SK-N-SH (cell line): ENCODE measurements around the gene NRIP3. TPM values are rescaled to one million over a fixed set of nuclear protein-coding genes. Genes with fewer than 3 reads are reported as not detected.

Experiments used
- CTCF ChIA-PET: fragments of 300-600, 350-600 bp; formaldehyde crosslinking; extraction: SDS; loops from one replicate; lab custom pipeline; 2021; lab: Yijun Ruan, JAX
- POLR2A ChIA-PET: fragments of 350-600 bp; sonication (Branson Sonifier 250); formaldehyde crosslinking; extraction: SDS; loops from one replicate; lab custom pipeline; 2020; ENCODE audit warnings: antibody characterized with exemption, inconsistent platforms; lab: Yijun Ruan, JAX
- DNase-seq: peaks from one replicate; pipeline ENCODE4 v3.0.0; 2012
- H2AFZ ChIP-seq: fragments of 200-600 bp; sonication (generic); 2 replicates; pipeline ENCODE4 v1.8.1; 2016; ENCODE audit warnings: antibody characterized with exemption, mild to moderate bottlenecking, low read depth
- H3F3A ChIP-seq: fragments of 200-600 bp; sonication (generic); replicated peaks from 2 replicates; pipeline ENCODE3; 2016; ENCODE audit warnings: antibody characterized with exemption, mild to moderate bottlenecking; ENCODE audit not compliant: insufficient read depth
- H3K27ac ChIP-seq, 2 experiments: fragments of 200-500 bp in 1 of 2; fragments of 200-600 bp in 1 of 2; sonication (Bioruptor generic) in 1 of 2; sonication (generic), shearing (Covaris generic) in 1 of 2; 2 replicates each; pipeline versions ENCODE4 v1.5.1 to v1.6.1; 2014 to 2016; ENCODE audit warnings: low read depth in 2 of 2, inconsistent platforms in 1 of 2, low read length in 1 of 2, mild to moderate bottlenecking in 1 of 2, mixed read lengths in 1 of 2
- H3K27me3 ChIP-seq: fragments of 200-600 bp; sonication (generic), shearing (Covaris generic); 2 replicates; pipeline ENCODE4 v1.6.1; 2016; ENCODE audit warnings: mixed run types; ENCODE audit not compliant: insufficient read depth
- H3K36me3 ChIP-seq, 2 experiments: fragments of 200-500 bp in 1 of 2; fragments of 200-600 bp in 1 of 2; sonication (Bioruptor generic) in 1 of 2; sonication (generic) in 1 of 2; replicated peaks in 1 of 2; 2 replicates each; pipeline versions ENCODE3 to v1.5.1; 2014 to 2016; ENCODE audit warnings: low read length in 1 of 2, mild to moderate bottlenecking in 1 of 2; ENCODE audit not compliant: insufficient read depth in 2 of 2, control insufficient read depth in 1 of 2
- H3K4me1 ChIP-seq, 2 experiments: fragments of 200-500 bp in 1 of 2; fragments of 200-600 bp in 1 of 2; sonication (Bioruptor generic) in 1 of 2; sonication (generic), shearing (Covaris generic) in 1 of 2; 2 replicates each; pipeline versions ENCODE4 v1.5.1 to v1.6.1; 2014 to 2016; ENCODE audit warnings: low read depth in 1 of 2, low read length in 1 of 2, mixed run types in 1 of 2; ENCODE audit not compliant: insufficient read depth in 2 of 2, control insufficient read depth in 1 of 2
- H3K4me2 ChIP-seq: fragments of 200-600 bp; sonication (generic), shearing (Covaris generic); 2 replicates; pipeline ENCODE4 v1.6.1; 2017; ENCODE audit warnings: mixed run types
- H3K4me3 ChIP-seq, 2 experiments: fragments of 200-500 bp in 1 of 2; fragments of 200-600 bp in 1 of 2; sonication (Bioruptor generic) in 1 of 2; sonication (generic), shearing (Covaris generic) in 1 of 2; 2 replicates each; pipeline versions ENCODE4 v1.5.1 to v1.8.1; 2014 to 2016; ENCODE audit warnings: low read depth in 2 of 2, inconsistent platforms in 1 of 2, low read length in 1 of 2, mild to moderate bottlenecking in 1 of 2, mixed read lengths in 1 of 2, moderate library complexity in 1 of 2
- H3K79me2 ChIP-seq: fragments of 200-600 bp; sonication (generic); 2 replicates; pipeline ENCODE4 v1.8.1; 2017; ENCODE audit warnings: mild to moderate bottlenecking; ENCODE audit not compliant: insufficient read depth
- H3K9ac ChIP-seq: fragments of 200-600 bp; sonication (generic); 2 replicates; pipeline ENCODE4 v1.6.1; 2017; ENCODE audit warnings: mixed run types
- H3K9me2 ChIP-seq: fragments of 200-600 bp; sonication (generic); 2 replicates; pipeline ENCODE4 v1.6.1; 2017; ENCODE audit warnings: mixed run types
- H3K9me3 ChIP-seq: fragments of 200-600 bp; sonication (generic); 2 replicates; pipeline ENCODE4 v1.6.1; 2017; ENCODE audit warnings: mixed run types, mild to moderate bottlenecking, moderate library complexity
- H4K20me1 ChIP-seq: fragments of 200-600 bp; sonication (generic); 2 replicates; pipeline ENCODE4 v1.6.1; 2017; ENCODE audit warnings: mild to moderate bottlenecking, mixed run types; ENCODE audit not compliant: insufficient read depth
- CHD2 ChIP-seq: fragments of 150-350 bp; IDR thresholded peaks from 2 replicates; pipeline ENCODE4 v1.6.1; 2018; ENCODE audit warnings: low read length; ENCODE audit not compliant: partially characterized antibody
- EP300 ChIP-seq, 2 experiments: IDR thresholded peaks; 2 replicates each; pipeline versions ENCODE4 v1.4.0 to v1.6.1; 2012; ENCODE audit warnings: borderline replicate concordance in 1 of 2, low read depth in 1 of 2, low read length in 1 of 2
- FOXJ3 ChIP-seq: sonication (generic); formaldehyde crosslinking; IDR thresholded peaks from 2 replicates; pipeline ENCODE4 v1.5.1; 2020; ENCODE audit warnings: mild to moderate bottlenecking, missing genetic modification reagents
- GABPA ChIP-seq: IDR thresholded peaks from 2 replicates; pipeline ENCODE4 v1.4.0; 2012; ENCODE audit warnings: low read depth, mild to moderate bottlenecking
- GATA2 ChIP-seq: sonication (generic); formaldehyde crosslinking; IDR thresholded peaks from 2 replicates; pipeline ENCODE4 v1.5.0; 2020; ENCODE audit warnings: mild to moderate bottlenecking, missing genetic modification reagents
- JUND ChIP-seq: IDR thresholded peaks from 2 replicates; pipeline ENCODE4 v1.4.0; 2012
- MEF2A ChIP-seq: IDR thresholded peaks from 2 replicates; pipeline ENCODE4 v1.4.0; 2012; ENCODE audit warnings: low read depth, borderline replicate concordance
- MXI1 ChIP-seq: IDR thresholded peaks from 2 replicates; pipeline ENCODE4 v1.6.1; 2012; ENCODE audit warnings: mild to moderate bottlenecking, low read depth, low read length, improper control_type of control experiment
- RCOR1 ChIP-seq: fragments of 150-350 bp; IDR thresholded peaks from 2 replicates; pipeline ENCODE4 v1.6.1; 2017; ENCODE audit warnings: antibody characterized with exemption, low read length
- RFX5 ChIP-seq: IDR thresholded peaks from 2 replicates; pipeline ENCODE4 v1.6.1; 2012; ENCODE audit warnings: mild to moderate bottlenecking, improper control_type of control experiment, low read length
- SIN3A ChIP-seq: IDR thresholded peaks from 2 replicates; pipeline ENCODE4 v1.6.1; 2012; ENCODE audit warnings: low read depth, mild to moderate bottlenecking, low read length, moderate library complexity, borderline replicate concordance
- SMC3 ChIP-seq: IDR thresholded peaks from 2 replicates; pipeline ENCODE4 v1.6.1; 2012; ENCODE audit warnings: low read depth, low read length, improper control_type of control experiment
- TAF1 ChIP-seq: IDR thresholded peaks from 2 replicates; pipeline ENCODE4 v1.6.1; 2012; ENCODE audit warnings: low read depth, mild to moderate bottlenecking, low read length, moderate library complexity, borderline replicate concordance
- TCF12 ChIP-seq: IDR thresholded peaks from 2 replicates; pipeline ENCODE4 v1.4.0; 2012
- TEAD4 ChIP-seq: IDR thresholded peaks from 2 replicates; pipeline ENCODE4 v1.4.0; 2012; ENCODE audit warnings: mild to moderate bottlenecking, borderline replicate concordance; ENCODE audit not compliant: insufficient read depth
- USF2 ChIP-seq: fragments of 150-350 bp; IDR thresholded peaks from 2 replicates; pipeline ENCODE4 v1.6.1; 2017; ENCODE audit warnings: antibody characterized with exemption, low read length, low read depth, borderline replicate concordance
- WGBS: methylation state at CpG from one replicate; pipeline ENCODE4 v1.1.6; 2017; ENCODE audit warnings: low lambda C conversion rate; 5-methylcytosine and 5-hydroxymethylcytosine counted together
- polyA plus RNA-seq, 3 experiments: library from polyadenylated mRNA; depleted of rRNA; stranded (reverse); fragments of >200 nt; gene quantifications; 2 replicates each; pipeline ENCODE4 v1.2.3, GENCODE V29; 2012
- TF ChIP-seq, protein P1 (sequence below): fragments of 150-350 bp; IDR thresholded peaks from 2 replicates; pipeline ENCODE4 v1.6.1; 2016; ENCODE audit warnings: mild to moderate bottlenecking, low read depth, low read length
- TF ChIP-seq, protein P2 (sequence below): IDR thresholded peaks from 2 replicates; pipeline ENCODE4; 2012

NRIP3 gene
- polyA plus RNA-seq, 1 of the 3 experiments (the other 2 are of a cell fraction) = 2.1 TPM

DNA sequence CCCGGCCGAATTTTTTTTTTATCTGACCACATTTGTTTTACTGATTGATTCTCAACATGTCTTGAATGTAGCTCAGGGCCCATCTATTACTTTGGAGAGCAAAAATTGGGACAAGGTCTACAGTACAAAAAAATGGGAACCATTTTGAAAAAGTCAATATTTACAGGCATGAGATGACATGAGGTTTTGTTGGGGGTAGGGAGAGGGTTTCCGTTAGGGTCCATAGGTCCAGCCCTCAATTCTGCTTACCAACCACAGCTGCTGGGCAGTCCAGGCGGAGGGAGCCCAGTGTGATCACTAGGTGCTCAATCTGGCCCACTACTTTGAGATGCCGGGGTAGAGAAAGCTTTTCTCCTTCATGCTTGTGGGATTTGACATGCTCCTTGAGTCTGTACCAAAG is 18.3 kb downstream of the NRIP3 start:
- peaks cover 0 to 10% of the 10 kb centered on the region in 2 experiments; a peak in 2 of 4 replicates for H3K4me1 ChIP-seq
- DNase-seq = no peak
- 92% methylated on average over 5 of the region's 5 CpGs for WGBS
- no peak overlapping the region for H3K4me2 ChIP-seq
- H2AFZ ChIP-seq = no peak overlapping the region
- ChIA-PET CTCF (interaction anchor here (1.4 kb wide), 1 partner anchor 152 kb away, joined by 5 read pairs; no protein-coding TSS in a partner anchor), POLR2A (interaction anchor here (0.6 kb wide), 1 partner anchor 245 kb away, joined by 3 read pairs; no protein-coding TSS in a partner anchor)
- peaks cover 15% of the 10 kb centered on the region for H3F3A ChIP-seq
- TF ChIP-seq RCOR1 (no peak), USF2 (no peak), SIN3A (no peak), FOXJ3 (CRISPR knock-in tag) (no peak), CHD2 (no peak), JUND (no peak)
- TF ChIP-seq, protein P1, sequence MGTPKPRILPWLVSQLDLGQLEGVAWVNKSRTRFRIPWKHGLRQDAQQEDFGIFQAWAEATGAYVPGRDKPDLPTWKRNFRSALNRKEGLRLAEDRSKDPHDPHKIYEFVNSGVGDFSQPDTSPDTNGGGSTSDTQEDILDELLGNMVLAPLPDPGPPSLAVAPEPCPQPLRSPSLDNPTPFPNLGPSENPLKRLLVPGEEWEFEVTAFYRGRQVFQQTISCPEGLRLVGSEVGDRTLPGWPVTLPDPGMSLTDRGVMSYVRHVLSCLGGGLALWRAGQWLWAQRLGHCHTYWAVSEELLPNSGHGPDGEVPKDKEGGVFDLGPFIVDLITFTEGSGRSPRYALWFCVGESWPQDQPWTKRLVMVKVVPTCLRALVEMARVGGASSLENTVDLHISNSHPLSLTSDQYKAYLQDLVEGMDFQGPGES = no peak
- TF ChIP-seq, protein P2, sequence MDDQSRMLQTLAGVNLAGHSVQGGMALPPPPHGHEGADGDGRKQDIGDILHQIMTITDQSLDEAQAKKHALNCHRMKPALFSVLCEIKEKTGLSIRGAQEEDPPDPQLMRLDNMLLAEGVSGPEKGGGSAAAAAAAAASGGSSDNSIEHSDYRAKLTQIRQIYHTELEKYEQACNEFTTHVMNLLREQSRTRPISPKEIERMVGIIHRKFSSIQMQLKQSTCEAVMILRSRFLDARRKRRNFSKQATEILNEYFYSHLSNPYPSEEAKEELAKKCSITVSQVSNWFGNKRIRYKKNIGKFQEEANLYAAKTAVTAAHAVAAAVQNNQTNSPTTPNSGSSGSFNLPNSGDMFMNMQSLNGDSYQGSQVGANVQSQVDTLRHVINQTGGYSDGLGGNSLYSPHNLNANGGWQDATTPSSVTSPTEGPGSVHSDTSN = no peak
- no peaks in the 10 kb centered on the region for H3K27me3 ChIP-seq
- no peaks in the 10 kb centered on the region for H3K79me2 ChIP-seq
- H3K4me3 ChIP-seq = no peak overlapping the region
- H3K27ac ChIP-seq = no peak overlapping the region
- no peaks in the 10 kb centered on the region for H3K9me2 ChIP-seq
- H3K36me3 ChIP-seq = no peaks in the 10 kb centered on the region
- no peak overlapping the region for H3K9ac ChIP-seq
- no peaks in the 10 kb centered on the region for H3K9me3 ChIP-seq
- H4K20me1 ChIP-seq = no peaks in the 10 kb centered on the region

- 77% methylated on average over 2 of the region's 2 CpGs for WGBS
- POLR2A ChIA-PET = no interaction called here
- CTCF ChIA-PET = no interaction called here
These were observed 20.2 kb downstream of the NRIP3 start for GRCh38 chr11:8983552-8983951.

More at GRCh38 chr11:8983552-8983951, 20.2 kb downstream of the NRIP3 start:
- no peaks in the 10 kb centered on the region for H3F3A ChIP-seq
- no peak overlapping the region for H3K4me3 ChIP-seq
- no peaks in the 10 kb centered on the region for H3K79me2 ChIP-seq
- no peak overlapping the region for H3K27ac ChIP-seq
- 0 out of 4 replicates have a peak, but pooled peaks cover 0 to 1% of the 10 kb centered on the region in 2 experiments for H3K4me1 ChIP-seq
- no peak overlapping the region for H3K4me2 ChIP-seq
- DNase-seq = no peak
- no peak overlapping the region for H3K9ac ChIP-seq
- H4K20me1 ChIP-seq = no peaks in the 10 kb centered on the region
- no peaks in the 10 kb centered on the region for H3K36me3 ChIP-seq
- no peak for TF ChIP-seq TCF12
- no peak for TF ChIP-seq EP300 (IDR thresholded peaks at IDR 0.05; ENCODE audit: borderline replicate concordance in 1 of 2, low read depth in 1 of 2, low read length in 1 of 2)
- TF ChIP-seq GATA2 = no peak
- TF ChIP-seq TEAD4 = no peak
- TF ChIP-seq CHD2 = no peak
- TF ChIP-seq MXI1 = no peak
- TF ChIP-seq RFX5 = no peak
- no peak for TF ChIP-seq SMC3
- TF ChIP-seq, protein P1 = no peak
- no peak for TF ChIP-seq TAF1
- no peak for TF ChIP-seq GABPA
- no peak for TF ChIP-seq MEF2A
- no peak for TF ChIP-seq USF2
- no peaks in the 10 kb centered on the region for H3K9me2 ChIP-seq
- no peak overlapping the region for H2AFZ ChIP-seq
- no peaks in the 10 kb centered on the region for H3K27me3 ChIP-seq
- H3K9me3 ChIP-seq = no peaks in the 10 kb centered on the region
